ENCODE data around the gene FPR1.

The FPR1 gene

DNA sequence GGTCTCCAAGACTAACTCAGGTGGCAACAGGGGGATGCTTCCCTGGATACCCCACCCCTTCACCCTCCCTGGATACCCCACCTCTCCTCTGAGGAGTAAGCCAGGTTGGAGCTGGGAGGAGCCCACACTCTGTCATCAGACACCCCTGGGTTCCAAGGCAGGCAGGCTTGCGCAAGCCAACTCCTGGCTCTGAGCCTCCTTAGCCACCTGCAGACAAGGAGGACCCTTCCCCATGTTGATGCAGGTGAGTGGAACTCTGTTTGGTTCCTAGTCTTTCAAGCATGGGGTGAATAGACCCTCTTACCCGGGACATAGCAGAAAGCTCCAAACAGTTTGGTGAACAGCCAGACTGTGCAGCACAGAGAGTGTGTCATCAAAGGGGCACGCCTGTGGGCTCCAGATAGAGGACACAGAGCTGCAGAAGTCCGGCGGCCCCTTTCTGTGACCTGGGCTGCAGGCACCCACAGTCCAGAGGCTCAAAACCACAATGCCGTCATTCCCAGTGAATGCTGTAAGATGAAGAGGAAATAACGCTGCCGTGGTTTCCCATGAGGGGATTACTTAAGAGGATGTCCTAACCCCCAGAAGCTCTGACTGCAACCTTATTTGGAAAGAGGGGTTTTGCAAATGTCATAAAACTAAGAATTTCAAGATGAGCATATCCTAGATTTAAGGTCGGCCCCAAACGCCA lies 15.8 kb downstream of the FPR1 start:
- DNase-seq: no peak

DNA sequence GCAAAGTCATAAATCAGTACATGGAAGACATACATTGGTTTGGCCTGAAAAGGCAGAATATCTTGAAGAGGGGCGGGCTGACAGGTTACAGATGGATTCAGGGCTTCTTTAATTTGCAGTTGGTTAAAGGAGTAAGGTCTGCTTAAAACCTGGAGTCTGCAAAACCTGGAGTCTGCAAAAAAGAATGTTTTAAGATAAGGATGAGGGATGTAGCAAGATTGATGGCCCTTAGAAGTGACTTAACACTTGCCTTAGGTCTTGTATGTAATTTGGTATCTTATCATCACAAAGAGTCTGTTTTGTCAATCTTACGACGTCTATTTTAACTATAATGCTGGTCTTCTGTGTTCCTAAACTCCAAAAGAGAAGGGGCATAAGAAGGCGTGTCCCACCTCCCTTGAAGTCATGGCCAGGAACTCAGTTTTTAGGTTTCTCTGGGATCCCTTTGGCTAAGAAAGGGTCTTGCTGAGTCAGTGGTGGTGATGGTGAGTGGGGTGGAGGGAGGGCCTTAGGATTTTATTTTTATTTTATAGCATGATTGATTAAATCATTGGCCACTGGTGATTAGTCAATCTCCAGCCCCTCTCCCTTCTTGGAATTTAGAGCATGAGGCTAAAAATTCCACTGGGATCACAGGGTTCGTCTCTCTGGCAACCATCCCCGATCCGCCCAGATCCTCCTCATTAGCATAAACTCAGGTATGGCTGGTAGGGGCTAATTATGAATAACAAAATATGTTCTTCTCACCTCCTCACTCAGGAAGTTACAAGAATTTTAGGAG lies 17.7 kb downstream of the FPR1 start:
- DNase-seq: no peak

DNA sequence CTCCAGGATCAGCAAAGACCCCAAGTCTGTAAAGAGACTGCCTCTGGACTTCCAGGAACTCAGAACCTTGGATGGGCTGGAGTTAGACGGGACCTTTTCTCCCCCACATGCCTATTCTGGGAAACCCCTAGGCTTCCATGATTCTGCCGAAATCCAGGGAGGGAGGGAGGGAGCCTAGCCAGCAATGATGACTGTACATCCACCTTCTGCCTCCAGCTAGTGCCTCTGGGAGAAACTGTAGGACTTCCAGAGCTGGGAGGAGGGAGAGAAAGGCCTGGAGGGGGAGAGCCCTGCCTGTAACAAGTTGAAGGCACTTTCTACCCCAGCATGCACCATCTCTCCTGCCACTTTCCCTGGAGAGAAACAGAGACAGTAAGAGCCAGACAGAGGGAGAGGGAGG lies 21.9 kb downstream of the FPR1 start:
- no peak for DNase-seq

DNA sequence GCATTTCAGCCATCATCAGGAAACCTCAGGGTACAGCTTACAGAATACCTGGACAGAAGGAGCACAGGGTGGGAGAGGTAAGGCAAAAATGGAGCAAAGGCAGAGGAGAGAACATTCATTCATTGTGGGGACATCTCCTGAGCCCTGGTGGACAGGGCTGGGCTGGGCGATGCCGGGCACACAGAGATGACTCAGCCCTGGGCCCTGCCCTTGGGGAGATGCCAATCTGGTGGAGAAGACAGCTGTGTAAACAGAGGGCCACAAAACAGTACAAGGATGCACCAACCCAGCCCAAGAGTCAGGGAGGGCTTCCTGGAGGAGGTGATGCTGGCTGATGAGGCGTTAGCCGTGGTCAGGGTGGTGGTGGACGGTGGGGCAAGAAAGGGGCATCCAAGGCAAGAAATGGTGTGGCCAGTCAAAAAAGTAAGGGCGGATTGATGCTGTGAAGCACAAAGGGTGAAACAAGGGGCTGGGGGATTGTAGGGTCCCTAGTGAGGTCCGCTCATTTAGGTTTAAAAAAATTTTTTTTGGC lies 24.3 kb downstream of the FPR1 start:
- DNase-seq: no peak

DNA sequence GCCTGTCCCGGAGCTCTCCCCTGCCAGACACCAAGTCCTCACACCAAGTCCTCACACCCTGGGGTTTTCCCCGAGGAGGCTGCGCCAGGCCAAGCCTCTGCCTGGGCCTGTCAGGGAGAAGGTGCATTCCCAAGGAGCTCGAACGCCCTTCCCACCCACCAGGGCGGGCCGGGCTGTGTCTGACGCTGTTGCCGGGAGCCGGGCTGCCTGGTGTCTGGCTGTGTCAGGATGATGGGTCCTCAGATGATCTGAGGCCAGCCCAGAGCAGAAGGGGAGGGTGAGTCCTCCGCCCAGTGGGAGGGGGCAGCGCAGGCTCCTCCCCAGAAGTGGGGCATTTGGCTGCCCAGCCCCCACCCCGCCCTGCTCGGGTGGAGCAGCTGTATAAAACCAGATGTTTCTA lies 25.6 kb downstream of the FPR1 start:
- DNase-seq: no peak

DNA sequence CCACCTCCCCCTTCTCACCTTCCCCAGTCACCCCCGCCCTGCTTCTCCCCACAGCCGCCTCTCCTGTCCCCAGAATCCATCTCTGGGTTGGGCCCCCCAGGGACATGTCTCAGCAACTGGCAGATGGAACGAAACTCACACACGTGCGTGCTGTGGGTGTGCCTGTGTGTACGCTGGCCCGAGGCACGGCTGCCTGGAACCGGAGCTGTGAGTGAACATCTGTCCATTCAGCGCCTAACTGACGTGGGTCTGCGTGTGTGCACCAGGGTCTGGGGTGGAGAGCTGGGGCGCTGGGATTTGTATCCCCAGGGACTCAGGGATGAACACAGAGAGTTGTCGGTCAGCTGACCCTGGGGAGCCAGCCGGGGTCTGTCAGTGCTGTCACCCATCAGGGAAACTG lies 27.1 kb downstream of the FPR1 start:
- no peak for DNase-seq

DNA sequence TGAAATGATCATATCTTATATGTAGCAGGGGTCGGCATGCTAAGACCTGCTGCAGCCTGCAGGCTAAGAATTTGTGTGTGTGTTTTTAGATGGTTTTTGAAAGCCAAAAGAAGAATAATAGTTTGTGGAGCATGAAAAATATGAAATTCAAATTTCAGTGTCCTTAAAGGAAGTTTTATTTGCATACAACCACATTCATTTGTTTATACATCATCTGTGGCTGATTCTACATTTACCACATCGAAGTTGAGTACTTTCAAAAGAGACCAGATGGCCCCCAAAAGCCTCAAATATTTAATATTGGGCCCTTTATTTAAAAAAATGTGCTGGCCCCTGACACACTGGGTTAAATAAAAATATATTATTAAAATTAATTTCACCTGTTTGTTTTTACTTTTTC lies 29.2 kb downstream of the FPR1 start:
- DNase-seq: no peak

DNA sequence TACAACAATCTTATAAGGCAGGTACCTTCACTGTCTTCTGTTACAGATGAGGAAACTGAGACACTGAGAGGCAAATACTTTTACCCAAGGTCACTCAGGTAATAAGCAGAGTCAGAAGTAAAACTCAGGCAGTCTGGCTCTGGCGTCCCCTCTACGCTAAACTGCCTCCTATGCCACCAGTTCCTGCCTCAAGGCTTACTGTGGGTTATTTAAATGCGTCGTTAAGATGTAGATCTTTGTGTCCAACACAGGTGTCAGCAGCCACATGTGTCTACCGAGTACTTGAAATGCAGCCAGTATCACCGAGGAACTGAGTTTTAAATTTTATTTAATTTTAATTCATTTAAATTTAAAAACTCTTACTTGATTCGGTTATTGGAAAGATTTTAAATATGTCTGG lies 29.8 kb downstream of the FPR1 start:
- DNase-seq: no peak

DNA sequence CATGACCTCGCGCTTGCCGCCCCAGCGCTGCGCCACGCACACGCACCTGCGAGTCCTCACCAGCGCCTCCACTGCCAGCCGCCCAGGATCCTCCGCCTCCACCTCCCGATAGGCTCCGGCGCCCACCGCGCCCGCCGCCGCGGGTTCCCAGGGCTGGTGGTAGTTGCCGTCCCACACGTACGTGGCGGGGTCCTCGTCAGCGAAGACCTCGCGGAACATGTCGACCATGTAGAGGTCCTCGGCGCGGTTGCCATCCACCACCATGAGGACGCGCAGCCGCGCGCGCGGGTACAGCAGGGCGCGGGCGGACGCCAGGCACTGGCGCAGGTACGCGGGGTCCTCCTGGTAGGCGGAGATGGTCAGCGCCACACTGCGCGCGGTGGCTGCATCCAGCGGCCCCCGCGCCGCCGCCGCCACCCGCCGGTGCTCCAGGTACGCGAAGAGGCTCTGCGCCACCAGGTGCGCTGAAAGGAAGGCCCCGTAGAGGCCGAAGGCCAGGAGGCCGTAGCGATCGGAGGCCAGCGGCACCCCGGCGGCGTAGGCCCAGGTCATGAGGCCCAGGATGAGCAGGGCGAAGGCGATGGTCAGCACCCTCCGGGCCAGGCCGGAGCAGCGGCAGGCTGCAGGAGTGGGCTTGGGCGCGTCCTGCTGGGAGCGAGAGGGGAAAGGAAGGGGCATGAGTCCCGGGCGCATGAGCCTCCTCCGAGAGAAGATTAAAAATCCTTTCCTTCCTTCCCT lies 32.3 kb downstream of the FPR1 start:
- no peak for DNase-seq

DNA sequence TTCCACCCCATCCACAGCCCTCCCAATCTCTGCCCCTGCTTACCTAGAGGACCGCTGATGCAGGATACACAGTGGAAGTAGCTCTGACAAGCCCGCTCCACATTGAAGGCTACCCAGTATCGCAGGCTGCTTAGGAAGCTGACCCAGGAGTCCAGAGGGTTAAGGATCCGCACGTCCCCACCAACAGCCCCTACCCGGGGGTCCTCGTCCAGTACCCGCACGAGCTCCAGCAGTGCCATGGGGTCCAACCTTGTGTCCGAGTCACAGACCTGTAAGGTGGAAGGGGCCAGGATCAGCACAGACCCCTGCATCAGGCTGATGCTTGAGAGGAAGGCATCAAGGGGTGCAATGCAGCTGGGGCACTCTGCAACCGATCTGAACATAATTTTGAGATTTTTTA lies 34.8 kb downstream of the FPR1 start:
- DNase-seq: no peak

DNA sequence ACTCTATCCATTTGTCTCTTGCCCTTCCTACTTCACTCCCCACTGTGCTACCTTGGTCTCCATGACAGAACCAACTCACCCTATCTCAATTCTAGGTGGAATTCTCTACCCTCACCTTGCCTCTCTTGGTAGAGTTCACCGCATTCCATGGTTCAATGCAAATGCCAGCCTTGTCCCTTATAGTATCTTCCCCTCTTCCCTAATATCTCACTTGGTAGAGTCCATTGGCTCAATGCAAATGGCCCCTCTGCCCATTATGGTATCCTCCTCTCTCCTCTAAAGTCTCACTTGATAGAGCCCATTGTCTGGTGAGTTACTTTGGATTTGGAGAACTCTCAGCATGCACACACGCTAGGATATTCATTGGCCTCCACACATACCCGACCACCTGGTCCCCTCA lies 35.8 kb downstream of the FPR1 start:
- DNase-seq: no peak

DNA sequence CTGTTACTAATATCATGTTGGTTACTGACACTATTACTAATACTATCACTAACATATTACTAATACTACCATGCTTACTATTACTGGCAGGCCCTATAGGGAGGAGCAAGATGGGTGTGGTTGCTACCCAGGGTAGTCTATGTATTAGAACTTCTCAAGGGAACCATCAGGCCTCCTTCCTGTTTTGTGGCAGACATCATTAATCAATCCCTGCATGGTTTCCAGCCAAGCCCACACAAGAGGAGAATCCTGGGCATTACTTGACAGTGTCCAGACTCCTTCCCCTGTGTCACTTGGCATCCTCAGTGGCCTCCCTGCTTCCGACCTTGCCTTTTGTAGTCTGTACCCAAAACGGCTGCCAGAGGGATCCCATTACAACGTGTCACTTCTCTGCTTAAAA lies 36.8 kb downstream of the FPR1 start:
- DNase-seq: no peak

DNA sequence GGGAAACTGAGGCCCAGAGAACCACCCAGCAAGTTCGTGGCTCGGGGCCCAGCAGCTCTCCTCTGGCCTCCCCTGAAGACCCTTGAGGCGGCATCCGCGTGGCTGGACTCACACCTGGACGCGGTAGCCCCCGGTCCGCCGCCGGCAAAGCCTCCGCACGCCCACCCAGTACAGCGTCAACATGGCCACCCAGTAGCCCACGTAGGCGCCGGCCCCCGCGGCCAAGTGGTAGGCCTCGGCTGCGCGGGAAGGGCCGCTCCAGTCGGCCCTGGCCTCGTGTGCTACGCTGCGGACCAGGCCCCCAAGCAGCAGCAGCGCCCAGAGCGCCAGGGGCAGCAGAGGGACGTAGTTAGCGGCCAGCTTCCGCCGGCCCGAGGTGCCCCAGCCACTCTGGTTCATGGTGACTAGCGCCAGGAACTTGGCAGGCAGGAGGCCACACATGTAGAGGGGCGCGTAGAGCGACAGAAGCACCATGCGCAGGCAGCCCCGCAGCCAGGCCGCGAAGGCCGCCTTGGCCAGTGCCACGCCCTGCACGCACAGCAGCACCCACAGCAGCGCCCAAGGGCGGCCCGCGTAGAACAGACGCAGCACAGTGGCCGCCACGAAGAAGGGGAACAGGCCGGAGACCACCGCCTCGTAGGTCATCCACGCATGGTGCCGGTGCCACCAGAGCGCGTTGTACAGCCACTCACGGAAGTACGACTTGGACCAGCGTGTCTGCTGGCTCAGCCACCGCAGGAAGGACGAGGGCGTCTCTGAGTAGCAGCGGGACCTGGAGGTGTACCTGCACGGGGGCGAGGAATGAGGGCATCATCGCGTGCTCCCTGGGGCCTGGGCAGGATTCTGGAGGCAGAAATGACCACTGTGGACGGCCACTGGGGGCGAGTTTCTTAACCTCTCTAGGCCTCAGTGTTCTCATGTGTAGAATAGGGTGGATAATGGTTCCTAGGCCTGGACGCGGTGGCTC lies 38.1 kb downstream of the FPR1 start:
- DNase-seq: no peak

DNA sequence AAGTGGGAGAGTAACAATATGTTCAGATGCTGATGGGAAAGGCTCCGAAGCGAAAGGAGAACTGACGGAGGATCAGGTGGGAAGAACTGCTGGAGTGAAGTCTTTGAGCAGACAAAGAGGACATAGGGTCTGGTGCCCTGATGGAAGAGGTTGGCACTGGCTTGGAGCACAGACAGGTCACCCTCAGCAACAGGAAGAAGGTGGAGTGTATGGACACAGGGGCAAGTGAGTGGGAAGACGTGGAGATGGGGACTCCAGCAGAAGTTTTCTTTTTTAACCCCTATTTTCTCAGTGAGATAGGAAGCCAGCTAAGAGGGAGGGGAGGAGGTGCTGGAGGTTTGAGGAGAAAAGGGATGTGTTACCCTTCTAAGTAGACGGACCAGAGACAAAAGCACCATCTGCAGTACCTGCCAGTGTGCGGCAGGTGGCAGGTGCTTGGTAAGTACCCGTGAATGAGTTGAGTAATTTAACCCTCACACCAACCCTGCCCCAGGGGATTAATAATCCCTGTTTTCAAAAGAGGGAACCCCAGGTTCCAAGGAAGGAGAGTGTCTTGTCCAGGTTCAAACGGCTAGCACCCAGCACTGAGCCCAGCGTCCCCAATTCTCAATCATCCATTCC lies 39.1 kb downstream of the FPR1 start:
- DNase-seq: peak; percentile 69

DNA sequence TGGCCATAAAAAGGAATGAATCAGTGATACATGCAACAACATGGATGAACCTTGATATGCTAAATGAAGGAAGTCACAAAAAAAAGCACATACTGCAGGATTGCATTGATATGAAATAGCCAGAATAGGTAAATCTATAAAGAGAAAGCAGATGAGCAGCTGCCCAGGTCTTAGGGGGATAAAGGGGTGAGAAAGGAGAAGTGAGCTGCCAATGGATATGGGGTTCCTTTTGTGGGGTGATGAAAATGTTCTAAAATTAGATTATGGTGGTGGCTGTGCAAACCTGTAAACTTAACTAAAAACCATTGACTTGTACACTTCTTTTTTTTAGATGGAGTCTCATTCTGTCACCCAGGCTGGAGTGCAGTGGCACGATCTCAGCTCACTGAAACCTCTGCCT lies 40.0 kb downstream of the FPR1 start:
- no peak for DNase-seq

DNA sequence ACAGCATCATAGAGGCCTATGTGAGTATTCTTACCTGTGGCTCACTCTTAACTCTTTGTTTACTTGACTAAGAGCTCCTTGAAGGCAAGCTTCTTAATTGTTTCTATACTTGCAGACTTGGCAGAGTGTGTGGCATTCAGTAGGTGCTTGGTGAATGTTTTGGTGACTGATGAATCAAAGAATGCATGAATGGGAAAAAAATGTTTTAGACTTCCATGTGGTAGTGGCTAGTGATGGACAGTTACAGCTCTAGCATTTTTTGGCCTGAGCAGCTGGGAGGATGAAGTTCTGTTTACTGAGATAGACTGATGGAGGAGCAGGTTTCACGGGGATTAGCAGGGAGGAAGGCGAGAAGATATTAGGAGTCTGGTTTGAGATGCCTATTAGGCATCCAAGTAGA lies 41.5 kb downstream of the FPR1 start:
- no peak for DNase-seq

DNA sequence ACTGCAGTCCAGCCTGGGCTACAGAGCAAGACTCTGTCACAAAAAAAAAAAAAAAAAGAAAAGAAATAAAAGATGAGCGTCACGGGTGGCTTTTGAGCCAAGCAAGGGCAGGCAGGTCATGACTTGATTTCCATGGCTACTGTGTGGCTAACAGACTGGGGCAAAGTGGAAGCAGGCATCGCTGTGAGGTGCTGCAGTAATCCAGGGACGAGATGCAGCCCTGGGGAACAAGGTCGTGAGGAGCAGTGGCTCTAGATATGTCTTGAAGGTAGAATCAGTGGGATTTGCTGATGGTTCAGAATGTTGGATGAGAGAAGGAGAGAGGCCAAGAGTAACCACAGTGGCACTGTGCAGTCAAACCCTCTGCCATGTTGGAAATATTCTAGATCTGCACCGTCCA lies 42.1 kb downstream of the FPR1 start:
- no peak for DNase-seq

DNA sequence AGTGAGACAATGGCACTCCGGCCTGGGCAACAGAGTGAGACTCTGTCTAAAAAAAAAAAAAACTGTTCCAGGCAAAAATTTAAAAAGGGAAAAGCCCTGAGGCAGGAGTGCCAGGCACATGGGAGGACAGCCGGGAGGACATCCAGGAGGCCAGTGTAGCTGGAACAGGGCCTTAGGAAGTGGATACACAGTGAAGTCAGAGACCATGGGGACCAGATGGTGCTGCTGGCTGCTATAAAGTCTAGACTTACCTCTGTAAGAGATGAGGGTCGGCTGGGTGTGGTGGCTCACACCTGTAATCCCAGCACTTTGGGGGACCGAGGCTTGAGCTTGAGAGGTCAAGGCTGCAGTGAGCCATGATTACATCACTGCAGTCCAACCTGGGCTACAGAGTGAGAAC lies 42.9 kb downstream of the FPR1 start:
- no peak for DNase-seq

DNA sequence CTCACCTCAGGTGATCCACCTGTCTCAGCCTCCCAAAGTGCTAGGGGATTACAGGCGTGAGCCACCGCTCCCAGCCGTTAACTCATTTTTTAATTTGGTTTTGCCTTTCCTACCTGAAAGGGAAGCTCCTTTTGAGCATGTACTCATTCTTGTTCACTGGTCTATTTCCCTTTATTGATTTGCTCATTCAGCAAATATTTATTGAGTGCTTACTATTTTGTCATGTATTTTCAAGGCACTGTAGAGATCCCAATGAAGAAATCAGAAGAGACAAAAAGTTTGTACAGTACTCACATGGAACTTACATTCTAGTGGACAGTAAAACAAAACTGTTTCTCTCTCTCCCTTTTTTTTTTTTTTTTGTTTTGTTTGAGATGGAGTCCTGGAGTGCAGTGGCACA lies 44.8 kb downstream of the FPR1 start:
- DNase-seq: no peak

DNA sequence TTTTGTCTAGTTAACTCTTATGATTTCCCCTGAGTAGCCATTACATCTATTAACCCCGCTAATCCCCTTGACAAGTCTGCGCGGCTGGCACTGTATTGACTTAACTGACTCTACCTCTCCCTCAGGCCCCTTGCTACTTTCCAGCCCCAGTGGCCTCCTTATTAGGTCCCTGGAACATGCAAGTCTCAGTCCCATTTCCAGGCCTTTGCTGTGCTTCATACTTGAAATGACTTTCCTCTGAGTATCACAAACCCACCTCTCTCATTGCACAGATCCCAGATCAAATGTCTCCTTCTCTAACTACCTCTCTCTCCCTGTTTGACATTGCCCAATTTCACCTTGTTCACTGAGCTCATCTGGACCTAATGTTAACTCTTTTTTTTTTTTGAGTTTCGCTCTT lies 45.4 kb downstream of the FPR1 start:
- DNase-seq: no peak

DNA sequence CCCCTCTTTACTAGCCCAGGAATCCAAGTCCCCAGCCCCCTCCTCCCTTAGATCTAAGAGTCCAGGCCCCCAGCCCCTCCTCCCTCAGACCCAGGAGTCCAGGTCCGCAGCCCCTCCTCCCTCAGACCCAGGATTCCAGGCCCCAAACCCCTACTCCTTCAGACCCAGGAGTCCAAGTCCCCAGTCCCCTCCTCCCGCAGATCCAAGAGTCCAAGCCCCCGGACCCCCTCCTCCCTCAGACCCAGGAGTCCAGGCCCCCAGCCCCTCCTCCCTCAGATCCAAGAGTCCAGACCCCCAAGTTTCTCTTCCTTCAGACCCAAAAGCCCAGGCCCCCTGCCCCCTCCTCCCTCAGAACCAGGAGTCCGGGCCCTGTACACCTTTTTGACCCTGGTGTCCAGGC lies 47.1 kb downstream of the FPR1 start:
- DNase-seq: no peak

Measured in 8988T (cell line).